ENCODE results near the gene LEMD1.
A peak's percentile ranks its signal among the peaks of the same experiment; 100 is the strongest.
"Not testable (repeated sequence)": the region's sequence is repeated elsewhere in the genome, so short reads cannot be mapped to it uniquely, and the experiment has no call there.

LEMD1 gene

GRCh38 chr1:205447457-205448341 lies 25.8 kb upstream of the LEMD1 start:
- peak; percentile 90 for DNase-seq (ENCODE audit: low read depth, low spot score)

DNA sequence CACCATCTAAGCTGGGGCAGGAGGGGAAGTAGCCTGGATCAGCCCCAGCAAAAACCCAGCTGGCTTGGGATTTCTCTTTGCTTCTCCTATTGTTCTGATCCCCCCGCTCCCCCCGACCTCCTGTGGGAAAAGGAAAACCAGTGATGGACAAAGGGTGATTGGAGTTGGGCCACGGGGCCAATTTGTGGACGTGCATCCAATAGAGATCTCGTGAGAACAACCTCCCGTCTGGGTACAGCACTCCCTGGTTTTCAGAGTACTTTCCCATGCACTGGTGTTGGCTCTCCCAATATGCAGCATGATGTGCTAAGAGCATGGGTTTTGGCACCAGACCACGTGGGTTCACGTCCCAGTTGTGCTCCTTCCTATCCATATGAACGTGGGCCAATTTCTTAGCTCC lies 25.0 kb upstream of the LEMD1 start:
- DNase-seq (ENCODE audit: low read depth, low spot score) = no peak

DNA sequence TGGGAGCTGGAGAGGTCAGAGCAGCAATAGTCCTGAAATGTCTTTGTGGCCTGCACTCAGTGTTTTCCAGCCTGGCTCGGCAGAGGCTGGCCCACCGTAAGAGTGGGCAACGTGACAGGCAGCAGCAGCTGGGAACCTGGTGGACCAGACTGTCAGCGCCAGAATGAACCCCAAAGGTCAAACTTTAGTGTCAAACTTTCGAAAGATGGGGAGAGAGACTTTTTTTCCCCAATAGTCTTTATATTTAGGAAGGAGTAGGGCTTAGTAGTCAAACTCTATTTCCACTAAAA lies 23.7 kb upstream of the LEMD1 start:
- DNase-seq (ENCODE audit: low read depth, low spot score) = no peak

GRCh38 chr1:205444931-205445645 lies 23.2 kb upstream of the LEMD1 start:
- peak; percentile 80 for DNase-seq (ENCODE audit: low read depth, low spot score)

DNA sequence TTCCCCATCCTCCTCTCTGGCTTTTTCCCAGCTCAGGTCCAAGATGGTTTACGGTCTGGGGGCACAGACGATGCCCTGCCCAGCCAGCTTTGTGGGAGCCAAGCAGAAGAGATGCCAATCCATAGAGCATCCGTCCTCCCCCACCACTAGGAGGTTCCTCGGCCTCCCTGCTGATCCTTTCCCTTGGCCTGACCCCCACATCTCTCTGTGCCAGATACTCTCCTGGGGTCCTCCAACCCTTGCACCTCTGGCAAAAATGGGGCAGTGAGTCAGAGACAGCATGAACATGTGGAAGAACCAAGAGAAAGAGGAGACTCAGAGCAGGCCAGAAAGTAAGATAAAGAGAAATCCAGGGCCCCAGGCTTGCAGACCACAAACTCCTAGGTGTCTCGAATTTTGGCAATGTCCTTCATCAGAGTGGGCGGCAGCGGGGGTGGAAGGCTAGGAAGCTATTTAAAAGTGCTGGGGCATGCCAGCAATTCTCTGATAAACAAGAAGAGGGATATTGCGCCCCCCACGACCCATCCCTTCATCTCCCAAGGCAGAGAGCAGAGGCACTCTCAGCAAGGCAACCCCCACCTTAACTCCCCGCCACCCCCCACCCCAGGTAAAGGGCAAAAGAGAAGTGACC lies 22.6 kb upstream of the LEMD1 start:
- no peak for DNase-seq (ENCODE audit: low read depth, low spot score)

GRCh38 chr1:205443585-205444299 lies 21.9 kb upstream of the LEMD1 start:
- no peak for DNase-seq (ENCODE audit: low read depth, low spot score)

GRCh38 chr1:205442051-205442725 lies 20.3 kb upstream of the LEMD1 start:
- peak; percentile 54 for DNase-seq (ENCODE audit: low read depth, low spot score)

GRCh38 chr1:205441716-205442050 lies 19.8 kb upstream of the LEMD1 start:
- no peak for DNase-seq (ENCODE audit: low read depth, low spot score)

- no peak for DNase-seq (ENCODE audit: low read depth, low spot score)
These were observed 19.4 kb upstream of the LEMD1 start for GRCh38 chr1:205441318-205441633.

- DNase-seq (ENCODE audit: low read depth, low spot score) = peak; percentile 85
These were observed 18.8 kb upstream of the LEMD1 start for GRCh38 chr1:205440476-205441317.

DNA sequence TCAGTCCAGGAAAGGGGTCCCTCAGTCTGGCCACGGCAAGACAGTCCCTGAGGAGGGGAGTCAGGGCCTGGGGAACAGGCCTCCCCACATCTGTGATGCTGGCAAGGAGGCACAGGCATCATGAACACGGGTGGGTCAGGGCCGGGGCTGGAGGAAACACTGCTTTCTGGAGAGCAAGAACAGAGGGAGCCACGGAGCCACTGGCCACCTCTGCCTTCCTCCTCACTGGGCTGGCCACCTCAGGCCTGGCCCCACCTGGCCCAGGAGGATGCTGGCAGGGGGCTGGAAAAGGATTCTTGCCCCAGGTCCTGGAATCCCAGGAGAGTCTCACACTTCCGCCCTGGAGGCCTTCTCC lies 18.2 kb upstream of the LEMD1 start:
- DNase-seq (ENCODE audit: low read depth, low spot score) = no peak

- DNase-seq (ENCODE audit: low read depth, low spot score) = peak; percentile 61
These were observed 16.6 kb upstream of the LEMD1 start for GRCh38 chr1:205438213-205439158.

- no peak for DNase-seq (ENCODE audit: low read depth, low spot score)
These were observed 15.7 kb upstream of the LEMD1 start for GRCh38 chr1:205437570-205437969.

GRCh38 chr1:205436776-205437410 lies 15.0 kb upstream of the LEMD1 start:
- DNase-seq (ENCODE audit: low read depth, low spot score) = no peak

- DNase-seq (ENCODE audit: low read depth, low spot score) = no peak
These were observed 14.0 kb upstream of the LEMD1 start for GRCh38 chr1:205435578-205436573.

DNA sequence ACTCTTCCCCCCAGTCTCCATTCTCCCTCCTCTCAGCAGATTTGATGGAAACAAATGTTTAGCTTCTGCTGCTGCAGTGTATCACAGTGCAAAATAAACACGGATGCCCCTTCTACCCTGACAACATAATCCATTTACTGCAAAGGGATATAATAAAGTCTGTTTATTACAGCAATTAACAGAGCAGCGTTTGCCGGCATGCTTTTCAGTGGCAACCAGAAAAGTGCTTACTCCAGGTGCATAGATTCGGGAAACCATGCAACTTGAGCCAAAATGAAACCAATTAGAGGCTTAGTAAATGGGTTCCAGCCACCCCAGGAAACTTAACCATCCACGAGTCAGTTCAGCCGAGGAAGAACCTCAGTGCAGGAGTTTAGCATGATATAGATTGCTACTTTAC lies 12.9 kb upstream of the LEMD1 start:
- no peak for DNase-seq (ENCODE audit: low read depth, low spot score)

DNA sequence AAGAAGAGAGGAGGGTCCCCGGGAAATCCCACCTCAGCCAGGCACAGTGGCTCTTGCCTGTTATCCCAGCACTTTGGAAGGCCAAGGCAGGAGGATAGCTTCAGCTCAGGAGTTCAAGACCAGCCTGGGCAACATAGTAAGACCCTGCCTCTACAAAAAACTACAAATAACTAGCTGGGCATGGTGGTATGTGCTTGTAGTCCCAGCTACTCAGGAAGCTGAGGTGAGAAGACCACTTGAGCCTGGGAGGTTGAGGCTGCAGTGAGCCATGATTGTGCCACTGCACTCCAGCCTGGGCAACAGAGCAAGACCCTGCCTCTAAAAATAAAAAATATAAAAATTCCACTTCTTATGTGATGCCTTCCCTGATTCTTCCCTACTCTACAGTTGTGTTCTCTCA lies 10.8 kb upstream of the LEMD1 start:
- not testable (repeated sequence) for DNase-seq (ENCODE audit: low read depth, low spot score)

DNA sequence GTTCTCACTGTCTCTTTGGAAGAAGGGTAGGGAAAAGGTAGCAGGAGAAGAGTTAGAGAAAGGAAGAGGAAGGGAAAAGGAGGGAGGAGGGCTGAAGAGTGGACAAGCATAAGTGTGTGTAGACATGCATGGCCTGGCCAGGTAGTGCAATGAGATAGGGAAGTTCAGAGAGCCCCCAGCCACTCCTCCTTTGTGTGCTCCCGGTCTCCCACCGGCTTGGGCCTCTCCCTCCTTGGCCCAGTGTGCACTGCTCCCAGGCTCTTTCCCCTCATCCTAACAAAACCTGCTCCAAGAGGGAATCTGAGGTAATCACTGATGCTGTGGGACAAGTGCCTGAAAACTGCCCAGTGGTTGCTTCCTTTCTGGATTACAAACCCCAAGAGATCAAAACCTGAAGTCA lies 10.3 kb upstream of the LEMD1 start:
- DNase-seq (ENCODE audit: low read depth, low spot score) = no peak
